Subcutaneous adipose tissue (tissue), 4 donors: ENCODE measurements around the gene DIP2C. TPM values are rescaled to one million over a fixed set of nuclear protein-coding genes. Genes with fewer than 3 reads are reported as not detected.

Experiments used
- CTCF ChIP-seq: fragments of 450-650 bp; IDR thresholded peaks from one replicate; pipeline ENCODE4 v1.5.1; 2016; ENCODE audit warnings: low read depth, mild to moderate bottlenecking, control low read depth, antibody characterized with exemption, moderate library complexity
- total RNA-seq, 4 donors: library from RNA; depleted of rRNA; stranded (reverse); fragments of >200 nt; gene quantifications; one replicate each; pipeline ENCODE4 v1.1.0, GENCODE V29; 2016

Gene DIP2C
- total RNA-seq, 4 donors from 2014 or later = 32.1 to 64.0 (median 40.5) TPM

- TF ChIP-seq CTCF = no peak
Observed at GRCh38 chr10:406976-407375, 282.5 kb downstream of the DIP2C start.

GRCh38 chr10:405648-406047, 283.8 kb downstream of the DIP2C start:
- no peak for TF ChIP-seq CTCF

- no peak for TF ChIP-seq CTCF
Observed at GRCh38 chr10:404991-405390, 284.5 kb downstream of the DIP2C start.

GRCh38 chr10:404346-404745, 285.1 kb downstream of the DIP2C start:
- TF ChIP-seq CTCF = no peak

- TF ChIP-seq CTCF = no peak
Observed at GRCh38 chr10:398954-399353, 290.5 kb downstream of the DIP2C start.

- no peak for TF ChIP-seq CTCF
Observed at GRCh38 chr10:397321-398068, 292.0 kb downstream of the DIP2C start.

GRCh38 chr10:396535-397220, 292.8 kb downstream of the DIP2C start:
- TF ChIP-seq CTCF = no peak
